Subcutaneous abdominal adipose tissue (tissue), 5 donors: ENCODE measurements around the gene BAIAP3.
A peak's percentile ranks its signal among the peaks of the same experiment; 100 is the strongest.

ENCODE experiments used
- H3K27ac ChIP-seq: one replicate; pipeline ENCODE4 v1.7.0; 2013; ENCODE audit warnings: low read depth, mild to moderate bottlenecking, inconsistent platforms, low read length, moderate library complexity
- H3K27me3 ChIP-seq, 5 donors: one replicate each; pipeline ENCODE4 v1.7.0; 2013; ENCODE audit warnings: low read length in 5 of 5, inconsistent platforms in 1 of 5; ENCODE audit not compliant: control insufficient read depth in 5 of 5, insufficient read depth in 4 of 5
- H3K36me3 ChIP-seq, 5 donors: one replicate each; pipeline ENCODE4 v1.7.0; 2013; ENCODE audit warnings: low read length in 5 of 5; ENCODE audit not compliant: control insufficient read depth in 5 of 5, insufficient read depth in 5 of 5
- H3K4me1 ChIP-seq, 5 donors: one replicate each; pipeline ENCODE4 v1.7.0; 2013; ENCODE audit warnings: low read length in 5 of 5, mild to moderate bottlenecking in 3 of 5, moderate library complexity in 1 of 5; ENCODE audit not compliant: control insufficient read depth in 5 of 5, insufficient read depth in 5 of 5
- H3K4me3 ChIP-seq, 5 donors: one replicate each; pipeline ENCODE4 v1.7.0; 2013; ENCODE audit warnings: low read length in 5 of 5, low read depth in 1 of 5
- H3K9ac ChIP-seq, 5 donors: one replicate each; pipeline ENCODE4 v1.7.0; 2013; ENCODE audit warnings: low read length in 5 of 5, mild to moderate bottlenecking in 4 of 5, moderate library complexity in 3 of 5
- H3K9me3 ChIP-seq, 5 donors: one replicate each; pipeline ENCODE4 v1.7.0; 2013; ENCODE audit warnings: low read length in 5 of 5; ENCODE audit not compliant: control insufficient read depth in 5 of 5
- donor health status: healthy.
- donor health status: healthy.
- donor health status: healthy.
- donor health status: healthy.
- donor health status: healthy.

The BAIAP3 gene

GRCh38 chr16:1299012-1299867 lies 34.2 kb upstream of the BAIAP3 start:
- Histone ChIP-seq H3K9ac (no peak overlapping the region), H3K27me3 (peaks cover 22 to 45% (median 38%) of the 10 kb centered on the region in 5 donors), H3K27ac (no peak overlapping the region), H3K4me3 (no peak overlapping the region), H3K4me1 (peaks cover 0 to 11% (median 7%) of the 10 kb centered on the region in 5 donors), H3K9me3 (no peaks in the 10 kb centered on the region), H3K36me3 (no peaks in the 10 kb centered on the region)

DNA sequence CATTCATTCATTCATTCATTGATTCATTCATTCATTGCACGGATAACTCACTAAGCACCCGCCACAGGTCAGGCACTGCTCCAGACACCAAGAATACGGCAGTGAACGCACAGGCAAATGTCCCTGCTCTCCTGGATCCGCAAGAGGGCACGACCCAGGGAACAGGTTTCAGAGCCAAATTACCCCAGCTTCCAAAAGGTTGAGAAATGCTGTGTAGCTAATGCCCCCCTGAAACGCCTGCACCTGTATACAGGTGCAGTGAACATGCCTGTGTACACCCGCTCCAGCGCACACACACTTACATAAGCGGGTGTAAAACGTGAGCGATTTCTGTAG lies 33.6 kb upstream of the BAIAP3 start:
- H3K4me1 ChIP-seq: peaks cover 0 to 12% (median 7%) of the 10 kb centered on the region in 5 donors
- no peaks in the 10 kb centered on the region for H3K36me3 ChIP-seq
- no peak overlapping the region for H3K27ac ChIP-seq
- peaks cover 22 to 42% (median 36%) of the 10 kb centered on the region in 5 donors for H3K27me3 ChIP-seq
- H3K9ac ChIP-seq: no peak overlapping the region
- no peaks in the 10 kb centered on the region for H3K9me3 ChIP-seq
- H3K4me3 ChIP-seq: no peak overlapping the region

GRCh38 chr16:1300664-1301476 lies 32.6 kb upstream of the BAIAP3 start:
- H3K36me3 ChIP-seq: no peaks in the 10 kb centered on the region
- H3K27ac ChIP-seq: no peak overlapping the region
- peaks cover 0 to 12% (median 7%) of the 10 kb centered on the region in 5 donors for H3K4me1 ChIP-seq
- peak overlapping the region in 1 of 5 donors; percentile 29 for H3K4me3 ChIP-seq
- peaks cover 22 to 37% (median 34%) of the 10 kb centered on the region in 5 donors for H3K27me3 ChIP-seq
- H3K9ac ChIP-seq: peak overlapping the region in 2 of 5 donors; percentile 41 to 62
- H3K9me3 ChIP-seq: no peaks in the 10 kb centered on the region

- Histone ChIP-seq H3K4me1 (peaks cover 0 to 12% (median 7%) of the 10 kb centered on the region in 5 donors), H3K9ac (no peak overlapping the region), H3K27me3 (peaks cover 22 to 36% (median 34%) of the 10 kb centered on the region in 5 donors), H3K4me3 (no peak overlapping the region), H3K9me3 (no peaks in the 10 kb centered on the region), H3K27ac (no peak overlapping the region), H3K36me3 (no peaks in the 10 kb centered on the region)
Measured at GRCh38 chr16:1301562-1301961, 31.9 kb upstream of the BAIAP3 start.

- Histone ChIP-seq H3K27me3 (peaks cover 6 to 16% (median 12%) of the 10 kb centered on the region in 5 donors), H3K9me3 (no peaks in the 10 kb centered on the region), H3K4me3 (no peak overlapping the region), H3K4me1 (peaks cover 6 to 20% (median 17%) of the 10 kb centered on the region in 5 donors), H3K9ac (no peak overlapping the region), H3K36me3 (no peaks in the 10 kb centered on the region), H3K27ac (no peak overlapping the region)
Measured at GRCh38 chr16:1305823-1306222, 27.6 kb upstream of the BAIAP3 start.

DNA sequence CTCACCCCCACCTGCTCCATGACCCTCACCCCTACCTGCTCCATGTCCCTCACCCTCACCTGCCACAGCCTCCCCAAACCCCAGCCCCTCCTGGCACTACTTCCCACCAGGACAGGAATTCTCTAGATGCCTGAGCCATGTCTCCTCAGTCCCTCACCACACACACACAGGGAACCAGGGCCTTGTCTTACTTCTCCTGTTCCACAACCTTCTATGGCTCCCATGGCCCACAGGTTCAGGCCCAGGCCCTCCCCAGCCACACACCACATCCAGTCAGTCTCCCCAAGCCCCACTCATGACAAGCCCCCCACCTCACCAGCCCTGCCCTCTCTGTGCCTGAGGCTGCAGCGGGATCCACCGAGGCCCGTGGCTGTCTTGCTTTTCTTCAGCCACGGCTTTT lies 27.1 kb upstream of the BAIAP3 start:
- H3K27ac ChIP-seq: no peak overlapping the region
- no peak overlapping the region for H3K9ac ChIP-seq
- no peak overlapping the region for H3K4me3 ChIP-seq
- peaks cover 5 to 14% (median 11%) of the 10 kb centered on the region in 5 donors for H3K27me3 ChIP-seq
- H3K9me3 ChIP-seq: no peaks in the 10 kb centered on the region
- H3K36me3 ChIP-seq: no peaks in the 10 kb centered on the region
- peaks cover 9 to 21% (median 18%) of the 10 kb centered on the region in 5 donors for H3K4me1 ChIP-seq

DNA sequence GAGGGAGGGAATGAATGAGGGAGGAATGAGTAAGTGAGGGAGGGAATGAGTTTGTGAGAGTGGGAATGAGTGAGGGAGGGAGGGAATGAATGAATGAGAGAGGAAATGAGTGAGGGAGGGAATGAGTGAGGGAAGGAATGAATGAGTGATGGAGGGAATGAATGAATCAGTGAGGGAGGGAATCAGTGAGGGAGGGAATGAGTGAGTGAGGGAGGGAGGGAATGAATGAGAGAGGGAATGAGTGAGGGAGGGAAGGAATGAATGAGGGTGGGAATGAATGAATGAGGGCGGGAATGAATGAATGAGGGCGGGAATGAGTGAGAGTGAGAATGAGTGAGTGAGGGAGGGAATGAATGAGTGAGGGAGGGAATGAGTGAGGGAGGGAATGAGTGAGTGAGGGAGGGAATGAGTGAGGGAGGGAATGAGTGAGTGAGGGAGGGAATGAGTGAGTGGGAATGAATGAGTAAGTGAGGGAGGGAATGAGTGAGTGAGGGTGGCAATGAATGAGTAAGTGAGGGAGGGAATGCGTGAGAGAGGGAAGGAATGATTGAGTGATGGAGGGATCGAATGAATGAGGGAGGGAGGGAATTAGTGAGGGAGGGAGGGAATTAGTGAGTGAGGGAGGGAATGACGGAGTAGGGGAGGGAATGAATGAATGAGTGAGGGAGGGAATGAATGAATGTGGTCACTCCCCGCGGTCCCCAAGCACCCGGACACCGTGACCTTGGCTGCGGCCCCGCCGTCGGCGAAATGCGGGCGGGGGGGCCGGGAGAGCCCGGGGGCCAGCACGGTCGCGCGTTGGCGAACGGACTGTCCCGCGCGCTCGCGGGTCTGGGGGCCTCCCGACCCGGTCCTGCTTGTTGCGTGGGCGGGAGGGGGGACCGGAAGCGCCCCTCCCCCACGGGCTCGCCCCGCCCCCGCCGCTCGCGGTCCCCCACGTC lies 25.1 kb upstream of the BAIAP3 start:
- H3K36me3 ChIP-seq: peaks cover 0 to 9% (median 6%) of the 10 kb centered on the region in 5 donors
- peak overlapping the region; percentile 95 for H3K27ac ChIP-seq
- H3K9ac ChIP-seq: no peak overlapping the region
- H3K4me1 ChIP-seq: peaks cover 13 to 39% (median 36%) of the 10 kb centered on the region in 5 donors
- H3K27me3 ChIP-seq: peaks cover 0 to 9% (median 5%) of the 10 kb centered on the region in 5 donors
- peak overlapping the region; percentile 45 to 79 (median 68) for H3K4me3 ChIP-seq
- no peaks in the 10 kb centered on the region for H3K9me3 ChIP-seq

GRCh38 chr16:1308977-1309885 lies 24.2 kb upstream of the BAIAP3 start, which contains the start of gene UBE2I:
TSS of gene UBE2I (plus strand) at chr16:1309636. CDS start at chr16:1314031, 4,395 bp downstream.
- H3K27me3 ChIP-seq: peaks cover 0 to under 1% (median 0%) of the 10 kb centered on the region in 5 donors
- H3K36me3 ChIP-seq: peaks cover 0 to 15% (median 11%) of the 10 kb centered on the region in 5 donors
- H3K27ac ChIP-seq: peak within 1 kb of the TSS; percentile 95
- peak within 1 kb of the TSS; percentile 63 to 91 (median 82) for H3K4me3 ChIP-seq
- no peaks in the 10 kb centered on the region for H3K9me3 ChIP-seq
- peak within 1 kb of the TSS; percentile 50 to 98 (median 88) for H3K9ac ChIP-seq
- H3K4me1 ChIP-seq: peaks cover 13 to 43% (median 36%) of the 10 kb centered on the region in 5 donors
